OCI-LY3 (cell line): ENCODE measurements around the gene HACD1.

Experiments
- H2AFZ ChIP-seq: fragments of 200-600, 300-600 bp; shearing (Covaris generic); 2 replicates; pipeline ENCODE4 v1.6.0; 2014; ENCODE audit warnings: antibody characterized with exemption, low read depth, low read length
- H3K27ac ChIP-seq: fragments of 200-600, 300-600 bp; sonication (generic); 2 replicates; pipeline ENCODE4 v1.5.1; 2014; ENCODE audit warnings: mild to moderate bottlenecking, low read length, moderate library complexity, mixed read lengths
- H3K27me3 ChIP-seq: fragments of 200-600, 300-600 bp; sonication (generic); 2 replicates; pipeline ENCODE4 v1.6.1; 2014; ENCODE audit warnings: low read depth, low read length, mixed read lengths
- H3K36me3 ChIP-seq: fragments of 200-600, 300-600 bp; sonication (generic); replicated peaks from 2 replicates; pipeline ENCODE3; 2014; ENCODE audit warnings: low read depth, low read length, mixed read lengths
- H3K4me1 ChIP-seq: fragments of 300-600, 200-600 bp; sonication (generic); 2 replicates; pipeline ENCODE4 v1.6.1; 2014; ENCODE audit warnings: low read length, mixed read lengths
- H3K4me2 ChIP-seq: fragments of 200-600, 300-600 bp; sonication (generic); 2 replicates; pipeline ENCODE4 v1.6.1; 2014; ENCODE audit warnings: low read length, mixed read lengths
- H3K4me3 ChIP-seq: fragments of 300-600, 200-600 bp; sonication (generic); 2 replicates; pipeline ENCODE4 v1.5.1; 2014; ENCODE audit warnings: antibody characterized with exemption, mild to moderate bottlenecking, low read length, moderate library complexity
- H3K79me2 ChIP-seq: fragments of 300-600, 200-600 bp; shearing (Covaris generic); 2 replicates; pipeline ENCODE4 v1.6.1; 2014; ENCODE audit warnings: mild to moderate bottlenecking, low read length, mixed read lengths
- H3K9ac ChIP-seq: fragments of 300-600, 200-600 bp; shearing (Covaris generic); 2 replicates; pipeline ENCODE4 v1.6.0; 2014; ENCODE audit warnings: mild to moderate bottlenecking, low read length, moderate library complexity
- H3K9me3 ChIP-seq: fragments of 200-600, 300-600 bp; shearing (Covaris generic); 2 replicates; pipeline ENCODE4 v1.6.1; 2014; ENCODE audit warnings: low read length, mixed read lengths; ENCODE audit not compliant: insufficient read depth
- H4K20me1 ChIP-seq: fragments of 200-600, 300-600 bp; sonication (generic); 2 replicates; pipeline ENCODE4 v1.6.1; 2016; ENCODE audit warnings: low read length, mixed read lengths; ENCODE audit not compliant: insufficient read depth
- EZH2phosphoT487 ChIP-seq: fragments of 200-600 bp; shearing (Covaris generic); IDR thresholded peaks from 2 replicates; pipeline ENCODE4 v1.6.1; 2018; ENCODE audit warnings: antibody characterized with exemption, mixed run types, low read depth
- TF ChIP-seq, protein P1 (sequence below): fragments of 200-600, 300-600 bp; sonication (generic); IDR thresholded peaks from 2 replicates; pipeline ENCODE4 v1.5.1; 2014; ENCODE audit warnings: antibody characterized with exemption, low read length, low read depth

The HACD1 gene

DNA sequence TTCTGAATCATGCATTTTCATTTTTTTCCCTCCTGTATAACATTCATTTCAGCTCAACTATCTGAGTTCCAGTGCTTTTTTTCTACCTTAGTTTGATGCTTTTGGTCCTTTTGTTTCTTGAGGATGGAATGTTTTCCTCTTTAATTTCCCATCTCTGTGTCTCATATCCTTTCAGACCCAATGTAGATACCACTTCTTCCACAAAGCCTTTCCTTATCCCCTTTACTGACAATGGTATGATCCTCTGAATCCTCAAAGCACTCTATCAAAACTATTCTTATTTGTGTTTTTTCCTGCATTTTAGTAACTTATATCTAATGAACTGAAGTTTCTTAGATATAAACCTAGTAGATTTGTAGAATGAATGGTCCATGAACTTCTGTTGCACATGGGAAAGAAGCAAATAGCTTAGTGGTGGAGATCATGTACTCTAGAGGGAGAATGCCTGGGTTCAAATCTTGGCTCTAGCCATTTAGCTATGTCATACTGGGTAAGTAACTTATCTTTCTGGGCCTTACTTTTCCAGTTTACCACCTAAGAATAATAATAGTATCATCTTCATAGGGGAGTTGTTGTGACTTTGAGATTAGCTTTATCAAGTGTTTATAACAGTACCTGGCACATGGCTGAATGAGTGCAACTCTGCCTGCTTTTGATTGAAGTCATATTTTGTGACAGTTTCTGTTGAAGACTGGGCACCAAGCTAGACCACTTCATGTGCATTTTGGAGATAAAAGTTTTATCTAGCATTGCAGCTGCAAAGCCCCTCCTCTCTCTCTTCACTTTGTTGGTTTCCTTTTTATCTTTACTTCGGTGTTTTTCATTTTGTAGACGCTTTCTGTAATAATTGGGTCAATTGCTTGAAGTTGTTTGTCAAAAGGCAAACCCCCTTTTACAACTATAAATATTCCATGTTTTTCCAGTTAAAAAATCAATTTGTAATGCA lies 45.3 kb upstream of the HACD1 start:
- Histone ChIP-seq H3K27ac (no peak overlapping the region), H3K27me3 (no peaks in the 10 kb centered on the region), H3K4me2 (no peak overlapping the region), H3K4me3 (no peak overlapping the region), H3K4me1 (peaks cover 1% of the 10 kb centered on the region), H3K9ac (no peak overlapping the region), H2AFZ (no peak overlapping the region), H3K9me3 (no peaks in the 10 kb centered on the region), H3K36me3 (peaks cover 4% of the 10 kb centered on the region), H3K79me2 (peaks cover 27% of the 10 kb centered on the region), H4K20me1 (no peaks in the 10 kb centered on the region)
- no peak for TF ChIP-seq EZH2phosphoT487
- TF ChIP-seq, protein P1, sequence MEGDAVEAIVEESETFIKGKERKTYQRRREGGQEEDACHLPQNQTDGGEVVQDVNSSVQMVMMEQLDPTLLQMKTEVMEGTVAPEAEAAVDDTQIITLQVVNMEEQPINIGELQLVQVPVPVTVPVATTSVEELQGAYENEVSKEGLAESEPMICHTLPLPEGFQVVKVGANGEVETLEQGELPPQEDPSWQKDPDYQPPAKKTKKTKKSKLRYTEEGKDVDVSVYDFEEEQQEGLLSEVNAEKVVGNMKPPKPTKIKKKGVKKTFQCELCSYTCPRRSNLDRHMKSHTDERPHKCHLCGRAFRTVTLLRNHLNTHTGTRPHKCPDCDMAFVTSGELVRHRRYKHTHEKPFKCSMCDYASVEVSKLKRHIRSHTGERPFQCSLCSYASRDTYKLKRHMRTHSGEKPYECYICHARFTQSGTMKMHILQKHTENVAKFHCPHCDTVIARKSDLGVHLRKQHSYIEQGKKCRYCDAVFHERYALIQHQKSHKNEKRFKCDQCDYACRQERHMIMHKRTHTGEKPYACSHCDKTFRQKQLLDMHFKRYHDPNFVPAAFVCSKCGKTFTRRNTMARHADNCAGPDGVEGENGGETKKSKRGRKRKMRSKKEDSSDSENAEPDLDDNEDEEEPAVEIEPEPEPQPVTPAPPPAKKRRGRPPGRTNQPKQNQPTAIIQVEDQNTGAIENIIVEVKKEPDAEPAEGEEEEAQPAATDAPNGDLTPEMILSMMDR = no peak

DNA sequence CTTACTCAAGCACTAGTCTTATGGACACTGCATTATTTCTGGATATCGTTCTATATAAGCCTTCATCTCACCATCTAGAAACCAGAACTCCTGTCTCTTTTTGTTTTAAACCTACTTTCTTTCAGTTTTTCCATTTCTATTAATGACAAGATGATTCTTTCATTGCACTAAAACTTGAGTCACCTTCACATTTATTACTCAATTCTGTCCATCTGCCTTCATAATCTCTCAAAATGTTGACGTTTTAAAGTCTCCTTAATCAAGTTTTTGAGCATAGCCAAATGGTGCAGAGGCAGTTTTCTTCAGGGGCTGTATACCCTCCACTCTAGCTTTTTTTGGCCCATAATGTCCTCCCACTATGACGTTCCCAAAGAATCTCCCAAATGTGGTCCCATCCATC lies 44.3 kb upstream of the HACD1 start:
- H3K4me1 ChIP-seq = peaks cover 3% of the 10 kb centered on the region
- H3K9me3 ChIP-seq = no peaks in the 10 kb centered on the region
- H3K79me2 ChIP-seq = peaks cover 32% of the 10 kb centered on the region
- no peak overlapping the region for H3K4me2 ChIP-seq
- H3K9ac ChIP-seq = no peak overlapping the region
- H4K20me1 ChIP-seq = no peaks in the 10 kb centered on the region
- no peak overlapping the region for H2AFZ ChIP-seq
- no peak overlapping the region for H3K4me3 ChIP-seq
- peaks cover 4% of the 10 kb centered on the region for H3K36me3 ChIP-seq
- H3K27ac ChIP-seq = no peak overlapping the region
- TF ChIP-seq, protein P1 = no peak
- no peak for TF ChIP-seq EZH2phosphoT487
- H3K27me3 ChIP-seq = no peaks in the 10 kb centered on the region

DNA sequence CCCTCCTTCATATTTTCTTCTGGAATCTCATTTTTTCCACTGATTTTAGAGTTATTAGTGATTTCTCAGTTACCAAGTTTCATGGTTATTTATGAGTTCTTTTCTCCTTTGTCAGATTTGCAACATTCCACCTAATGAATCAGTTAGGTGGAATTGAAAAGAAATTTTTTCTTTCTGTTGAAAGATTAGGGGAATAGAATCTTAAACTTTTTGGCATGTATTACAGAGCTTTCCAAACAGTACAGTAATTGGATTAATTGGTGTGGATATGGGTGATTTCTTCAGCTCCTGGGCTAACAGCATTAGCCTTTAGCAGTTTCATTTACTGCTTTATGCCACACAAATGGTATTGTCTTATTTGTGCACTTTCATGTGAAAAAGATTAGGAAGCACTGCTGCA lies 43.7 kb upstream of the HACD1 start:
- no peak overlapping the region for H3K9ac ChIP-seq
- peaks cover 37% of the 10 kb centered on the region for H3K79me2 ChIP-seq
- H3K4me2 ChIP-seq = no peak overlapping the region
- peaks cover 9% of the 10 kb centered on the region for H3K4me1 ChIP-seq
- H3K9me3 ChIP-seq = no peaks in the 10 kb centered on the region
- H3K27me3 ChIP-seq = no peaks in the 10 kb centered on the region
- TF ChIP-seq, protein P1 = no peak
- TF ChIP-seq EZH2phosphoT487 = no peak
- H3K36me3 ChIP-seq = peaks cover 7% of the 10 kb centered on the region
- H3K27ac ChIP-seq = no peak overlapping the region
- H3K4me3 ChIP-seq = no peak overlapping the region
- no peaks in the 10 kb centered on the region for H4K20me1 ChIP-seq
- no peak overlapping the region for H2AFZ ChIP-seq

DNA sequence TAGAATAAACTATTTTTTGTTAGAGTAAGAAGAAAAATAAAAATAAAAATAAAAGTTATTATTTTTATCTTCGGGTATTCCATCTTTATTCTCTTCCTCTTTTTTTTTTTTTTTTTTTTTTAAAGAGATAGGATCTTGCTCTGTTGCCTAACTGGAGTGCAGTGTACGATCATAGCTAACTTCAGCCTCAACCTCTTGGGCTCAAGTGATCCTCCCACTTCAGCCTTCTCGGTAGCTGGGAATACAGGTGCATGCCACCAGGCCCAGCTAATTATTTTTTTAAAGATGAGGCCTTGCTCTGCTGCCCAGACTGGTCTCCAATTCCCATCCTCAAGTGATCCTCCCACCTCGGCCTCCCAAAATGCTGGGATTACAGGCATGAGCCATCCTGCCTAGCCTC lies 42.2 kb upstream of the HACD1 start:
- Histone ChIP-seq H2AFZ (no peak overlapping the region), H3K4me3 (no peak overlapping the region), H4K20me1 (peaks cover 9% of the 10 kb centered on the region), H3K4me1 (peaks cover 24% of the 10 kb centered on the region), H3K79me2 (peaks cover 52% of the 10 kb centered on the region), H3K9me3 (no peaks in the 10 kb centered on the region), H3K9ac (no peak overlapping the region), H3K27ac (no peak overlapping the region), H3K4me2 (no peak overlapping the region), H3K27me3 (no peaks in the 10 kb centered on the region), H3K36me3 (peaks cover 7% of the 10 kb centered on the region)
- TF ChIP-seq, protein P1 = no peak
- no peak for TF ChIP-seq EZH2phosphoT487
